GM18505 (cell line): ENCODE results near the gene SERPINI1.
A peak's percentile ranks its signal among the peaks of the same experiment; 100 is the strongest.

Source experiments
- ATAC-seq: cut with Tn5 transposase; IDR thresholded peaks from one replicate; pipeline ENCODE4 v1.9.1; 2021; ENCODE audit not compliant: unreplicated experiment
- POLR2A ChIP-seq: IDR thresholded peaks from 4 replicates; pipeline ENCODE4 v1.6.1; 2011; ENCODE audit warnings: borderline replicate concordance; ENCODE audit not compliant: insufficient read depth, insufficient read length; ENCODE audit errors: extremely low read depth

The SERPINI1 gene

GRCh38 chr3:167739190-167739810 lies 3.8 kb downstream of the SERPINI1 start:
- ATAC-seq = no peak
- TF ChIP-seq POLR2A = no peak

GRCh38 chr3:167740961-167741587 lies 5.6 kb downstream of the SERPINI1 start:
- ATAC-seq = peak; percentile 98
- TF ChIP-seq POLR2A = no peak

- no peak for TF ChIP-seq POLR2A
- ATAC-seq = no peak
Measured at GRCh38 chr3:167742338-167742737, 6.8 kb downstream of the SERPINI1 start.

GRCh38 chr3:167743799-167744198 lies 8.3 kb downstream of the SERPINI1 start:
- ATAC-seq = no peak
- TF ChIP-seq POLR2A = no peak

- ATAC-seq = no peak
- no peak for TF ChIP-seq POLR2A
Measured at GRCh38 chr3:167749209-167749608, 13.7 kb downstream of the SERPINI1 start.

- TF ChIP-seq POLR2A = no peak
- ATAC-seq = no peak
Measured at GRCh38 chr3:167749728-167750127, 14.2 kb downstream of the SERPINI1 start.

- ATAC-seq = peak; percentile 99
- TF ChIP-seq POLR2A = no peak
Measured at GRCh38 chr3:167750272-167750971, 14.9 kb downstream of the SERPINI1 start.

GRCh38 chr3:167754049-167754448 lies 18.5 kb downstream of the SERPINI1 start:
- no peak for ATAC-seq
- TF ChIP-seq POLR2A = no peak

- no peak for ATAC-seq
- no peak for TF ChIP-seq POLR2A
Measured at GRCh38 chr3:167761302-167761701, 25.8 kb downstream of the SERPINI1 start.

- ATAC-seq = no peak
- no peak for TF ChIP-seq POLR2A
Measured at GRCh38 chr3:167762296-167762695, 26.8 kb downstream of the SERPINI1 start.

GRCh38 chr3:167772992-167773391 lies 37.5 kb downstream of the SERPINI1 start:
- no peak for TF ChIP-seq POLR2A
- ATAC-seq = no peak

GRCh38 chr3:167773584-167773983 lies 38.1 kb downstream of the SERPINI1 start:
- ATAC-seq = peak; percentile 74

GRCh38 chr3:167776066-167776685 lies 40.7 kb downstream of the SERPINI1 start:
- TF ChIP-seq POLR2A = no peak
- no peak for ATAC-seq

More at GRCh38 chr3:167773584-167773983, 38.1 kb downstream of the SERPINI1 start:
- no peak for TF ChIP-seq POLR2A
